Liver (tissue), 9 donors: ENCODE data around the gene ABHD13. TPM values are rescaled to one million over a fixed set of nuclear protein-coding genes. Genes with fewer than 3 reads are reported as not detected.

Experiments
- DNase-seq: peaks from one replicate; pipeline ENCODE4 v3.0.0-alpha.2; 2017; ENCODE audit warnings: low spot score
- H3K27ac ChIP-seq, 2 donors: one replicate each; pipeline ENCODE4 v1.7.0; 2013; ENCODE audit warnings: inconsistent platforms in 2 of 2, low read length in 2 of 2, control low read depth in 1 of 2, low read depth in 1 of 2, mild to moderate bottlenecking in 1 of 2
- H3K27me3 ChIP-seq, 4 donors: one replicate each; pipeline versions ENCODE4 v1.6.1 to v1.7.0; 2013; ENCODE audit warnings: low read length in 3 of 4, inconsistent platforms in 1 of 4, mild to moderate bottlenecking in 1 of 4, moderate library complexity in 1 of 4; ENCODE audit not compliant: control insufficient read depth in 4 of 4, insufficient read depth in 4 of 4
- H3K36me3 ChIP-seq, 4 donors: one replicate each; pipeline versions ENCODE4 v1.6.1 to v1.7.0; 2013; ENCODE audit warnings: low read length in 3 of 4, mild to moderate bottlenecking in 3 of 4, low read depth in 1 of 4, moderate library complexity in 1 of 4; ENCODE audit not compliant: control insufficient read depth in 4 of 4, insufficient read depth in 3 of 4
- H3K4me1 ChIP-seq, 4 donors: one replicate each; pipeline versions ENCODE4 v1.6.1 to v1.7.0; 2013; ENCODE audit warnings: low read length in 3 of 4, mild to moderate bottlenecking in 3 of 4, moderate library complexity in 1 of 4; ENCODE audit not compliant: control insufficient read depth in 4 of 4, insufficient read depth in 4 of 4
- H3K4me3 ChIP-seq, 3 donors: one replicate each; pipeline versions ENCODE4 v1.6.1 to v1.7.0; 2013; ENCODE audit warnings: low read length in 3 of 3, control low read depth in 1 of 3, low read depth in 1 of 3, mild to moderate bottlenecking in 1 of 3
- H3K9ac ChIP-seq, 2 donors: one replicate each; pipeline ENCODE4 v1.7.0; 2013; ENCODE audit warnings: low read length in 2 of 2, mild to moderate bottlenecking in 2 of 2, moderate library complexity in 2 of 2, control low read depth in 1 of 2, low read depth in 1 of 2
- H3K9me3 ChIP-seq, 4 donors: one replicate each; pipeline versions ENCODE4 v1.6.1 to v1.7.0; 2013; ENCODE audit warnings: low read length in 3 of 4; ENCODE audit not compliant: control insufficient read depth in 4 of 4
- EGR1 ChIP-seq, 2 donors: IDR thresholded peaks; 2 replicates each; pipeline ENCODE4 v1.6.1; 2016 to 2018; ENCODE audit warnings: antibody characterized with exemption in 2 of 2, low read depth in 2 of 2
- FOXA1 ChIP-seq: IDR thresholded peaks from 2 replicates; pipeline ENCODE4 v1.6.1; 2016; ENCODE audit warnings: antibody characterized with exemption
- HNF4A ChIP-seq, 2 donors: conservative IDR thresholded peaks; 2 replicates each; pipeline ENCODE4 v1.6.1; 2016; ENCODE audit warnings: antibody characterized with exemption in 2 of 2, mild to moderate bottlenecking in 2 of 2
- HNF4G ChIP-seq: IDR thresholded peaks from 2 replicates; pipeline ENCODE4 v1.6.1; 2016; ENCODE audit warnings: antibody characterized with exemption
- JUND ChIP-seq, 2 donors: IDR thresholded peaks; 2 replicates each; pipeline ENCODE4 v1.6.1; 2016; ENCODE audit warnings: antibody characterized with exemption in 2 of 2
- NR2F2 ChIP-seq: IDR thresholded peaks from 2 replicates; pipeline ENCODE4 v1.6.1; 2016; ENCODE audit warnings: antibody characterized with exemption
- RAD21 ChIP-seq, 2 donors: IDR thresholded peaks; 2 replicates each; pipeline ENCODE4 v1.6.1; 2016; ENCODE audit warnings: antibody characterized with exemption in 2 of 2, mild to moderate bottlenecking in 2 of 2
- RXRA ChIP-seq, 2 donors: IDR thresholded peaks; 2 replicates each; pipeline ENCODE4 v1.6.1; 2017 to 2018; ENCODE audit warnings: antibody characterized with exemption in 2 of 2, mild to moderate bottlenecking in 1 of 2
- SP1 ChIP-seq: IDR thresholded peaks from 2 replicates; pipeline ENCODE4 v1.6.1; 2018; ENCODE audit warnings: antibody characterized with exemption, mild to moderate bottlenecking
- TAF1 ChIP-seq: conservative IDR thresholded peaks from 2 replicates; pipeline ENCODE4 v1.6.1; 2016; ENCODE audit warnings: antibody characterized with exemption, mild to moderate bottlenecking
- YY1 ChIP-seq: IDR thresholded peaks from 2 replicates; pipeline ENCODE4 v1.6.1; 2016; ENCODE audit warnings: antibody characterized with exemption, mild to moderate bottlenecking
- WGBS: extraction: QIAGEN DNeasy Blood & Tissue Kit; methylation state at CpG from one replicate; pipeline ENCODE4 v1.1.7; 2013; 5-methylcytosine and 5-hydroxymethylcytosine counted together
- polyA plus RNA-seq, 2 donors: library from polyadenylated mRNA; stranded (reverse) in 1 of 2; unstranded in 1 of 2; fragments of 200-250 nt in 1 of 2; fragments of >200 nt in 1 of 2; fragmentation: Nextera tagmentation in 1 of 2; extraction: Ambion mirVana in 1 of 2; gene quantifications; one replicate each; pipeline versions ENCODE4 v1.2.1 to v1.2.3, GENCODE V29; 2013 to 2015
- total RNA-seq, 2 donors: library from RNA; depleted of rRNA; stranded (reverse); fragments of >200 nt; gene quantifications; one replicate each; pipeline ENCODE4 v1.2.3, GENCODE V29; 2014
- TF ChIP-seq, protein P1 (sequence below): fragments of 150-350 bp; IDR thresholded peaks from 2 replicates; pipeline ENCODE4 v1.5.1; 2017; ENCODE audit warnings: improper control_type of control experiment, low read depth, low read length; ENCODE audit not compliant: missing input control
- TF ChIP-seq, protein P2 (sequence below): IDR thresholded peaks from 2 replicates; pipeline ENCODE4 v1.6.1; 2016; ENCODE audit warnings: antibody characterized with exemption
- TF ChIP-seq, protein P3 (sequence below): IDR thresholded peaks from 2 replicates; pipeline ENCODE4 v1.6.1; 2016; ENCODE audit warnings: antibody characterized with exemption
- TF ChIP-seq, protein P4 (sequence below): IDR thresholded peaks from 2 replicates; pipeline ENCODE4 v1.6.1; 2016; ENCODE audit warnings: antibody characterized with exemption
- donor health status: healthy.
- donor health status: healthy.
- donor health status: healthy.
- donor health status: healthy.
- donor health status: healthy.

ABHD13 gene
- total and polyA plus RNA-seq, 4 donors: 3.6 to 10.3 (median 6.8) TPM

DNA sequence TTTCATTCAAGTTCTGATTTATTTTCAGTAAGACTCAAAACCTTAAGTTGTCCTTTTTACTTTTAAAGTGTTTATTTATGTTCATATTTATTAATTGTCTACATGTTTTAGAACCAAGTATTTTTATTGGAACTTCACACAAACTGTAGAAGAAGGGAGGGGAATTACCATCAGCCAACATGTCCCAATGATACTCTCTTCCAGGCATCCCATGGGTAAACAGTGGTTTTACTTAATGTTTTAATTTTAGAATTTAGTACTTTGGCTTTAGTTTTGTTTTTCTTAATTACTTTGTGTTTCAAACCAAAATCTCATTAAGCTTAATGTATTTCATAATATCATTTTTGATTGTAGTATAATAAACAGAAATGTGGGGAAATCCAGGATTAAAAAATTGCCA is 56.5 kb downstream of the ABHD13 start:
- Histone ChIP-seq H3K4me1 (peaks cover 0 to 23% (median 20%) of the 10 kb centered on the region in 4 donors), H3K27ac (no peak overlapping the region), H3K27me3 (no peaks in the 10 kb centered on the region), H3K4me3 (no peak overlapping the region), H3K9me3 (no peaks in the 10 kb centered on the region), H3K36me3 (no peaks in the 10 kb centered on the region), H3K9ac (no peak overlapping the region)
- DNase-seq: no peak
- no peak for TF ChIP-seq HNF4A (conservative IDR thresholded peaks at IDR 0.05)

DNA sequence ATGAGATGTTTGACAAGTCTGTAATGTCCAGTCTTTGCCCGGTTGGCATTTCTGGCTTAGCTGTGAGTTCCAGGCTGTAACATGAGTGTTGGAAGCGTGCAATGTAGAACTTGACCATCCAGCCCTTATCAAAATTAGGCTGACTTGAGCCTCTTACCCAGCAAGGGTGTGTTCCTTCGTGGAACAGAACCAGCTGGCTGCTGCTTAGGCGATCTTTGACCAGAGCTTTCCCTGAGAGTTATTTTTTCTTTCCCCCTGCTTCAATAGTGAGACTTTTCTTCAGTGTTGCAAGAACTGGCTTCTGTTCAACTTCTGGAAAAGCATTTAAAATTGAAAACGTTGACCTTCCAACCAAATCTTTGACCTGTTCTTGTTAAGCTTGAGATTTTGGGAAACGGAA is 57.9 kb downstream of the ABHD13 start:
- H3K9ac ChIP-seq: no peak overlapping the region
- no peaks in the 10 kb centered on the region for H3K27me3 ChIP-seq
- TF ChIP-seq JUND (IDR thresholded peaks at IDR 0.05) (no peak), YY1 (peak; percentile 17), SP1 (no peak), NR2F2 (peak; percentile 77), RXRA (IDR thresholded peaks at IDR 0.05) (peak in 1 of 2 donors; percentile 17), EGR1 (IDR thresholded peaks at IDR 0.05; ENCODE audit: low read depth in 2 of 2) (no peak), HNF4A (conservative IDR thresholded peaks at IDR 0.05) (peak; percentile 42 to 45)
- TF ChIP-seq, protein P1, sequence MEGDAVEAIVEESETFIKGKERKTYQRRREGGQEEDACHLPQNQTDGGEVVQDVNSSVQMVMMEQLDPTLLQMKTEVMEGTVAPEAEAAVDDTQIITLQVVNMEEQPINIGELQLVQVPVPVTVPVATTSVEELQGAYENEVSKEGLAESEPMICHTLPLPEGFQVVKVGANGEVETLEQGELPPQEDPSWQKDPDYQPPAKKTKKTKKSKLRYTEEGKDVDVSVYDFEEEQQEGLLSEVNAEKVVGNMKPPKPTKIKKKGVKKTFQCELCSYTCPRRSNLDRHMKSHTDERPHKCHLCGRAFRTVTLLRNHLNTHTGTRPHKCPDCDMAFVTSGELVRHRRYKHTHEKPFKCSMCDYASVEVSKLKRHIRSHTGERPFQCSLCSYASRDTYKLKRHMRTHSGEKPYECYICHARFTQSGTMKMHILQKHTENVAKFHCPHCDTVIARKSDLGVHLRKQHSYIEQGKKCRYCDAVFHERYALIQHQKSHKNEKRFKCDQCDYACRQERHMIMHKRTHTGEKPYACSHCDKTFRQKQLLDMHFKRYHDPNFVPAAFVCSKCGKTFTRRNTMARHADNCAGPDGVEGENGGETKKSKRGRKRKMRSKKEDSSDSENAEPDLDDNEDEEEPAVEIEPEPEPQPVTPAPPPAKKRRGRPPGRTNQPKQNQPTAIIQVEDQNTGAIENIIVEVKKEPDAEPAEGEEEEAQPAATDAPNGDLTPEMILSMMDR: no peak
- 21% methylated on average over 6 of the region's 6 CpGs for WGBS
- no peak overlapping the region for H3K4me3 ChIP-seq
- H3K36me3 ChIP-seq: no peaks in the 10 kb centered on the region
- H3K9me3 ChIP-seq: no peaks in the 10 kb centered on the region
- DNase-seq: no peak
- H3K4me1 ChIP-seq: peaks cover 0 to 13% (median 11%) of the 10 kb centered on the region in 4 donors
- H3K27ac ChIP-seq: peak overlapping the region in 1 of 2 donors; percentile 8

DNA sequence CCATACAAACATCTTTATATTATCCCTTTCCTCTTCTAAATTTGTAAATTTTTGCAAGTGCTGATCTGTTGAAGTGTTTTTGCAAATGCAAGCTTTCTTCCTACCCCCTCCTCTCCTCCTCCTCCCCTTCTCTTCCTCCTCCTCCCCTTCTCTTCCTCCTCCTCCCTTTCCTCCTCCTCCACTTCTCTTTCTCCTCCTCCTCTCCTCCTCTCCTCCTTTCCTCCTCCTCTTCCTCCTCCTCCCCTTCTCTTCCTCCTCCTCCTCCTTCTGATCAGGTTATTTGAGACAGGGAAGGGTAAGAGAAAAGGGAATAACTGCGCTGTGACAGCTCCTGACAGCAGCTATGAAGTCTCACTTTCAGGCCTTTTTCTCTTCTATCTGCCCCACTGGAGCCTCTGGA is 60.3 kb downstream of the ABHD13 start:
- Histone ChIP-seq H3K9ac (no peak overlapping the region), H3K27me3 (no peaks in the 10 kb centered on the region), H3K4me1 (peaks cover 0 to 13% (median 11%) of the 10 kb centered on the region in 4 donors), H3K27ac (no peak overlapping the region), H3K4me3 (no peak overlapping the region), H3K9me3 (no peaks in the 10 kb centered on the region), H3K36me3 (no peaks in the 10 kb centered on the region)
- TF ChIP-seq HNF4A (conservative IDR thresholded peaks at IDR 0.05) (no peak), YY1 (no peak)
- WGBS: 98% methylated on average over 1 of the region's 1 CpG
- DNase-seq: no peak

DNA sequence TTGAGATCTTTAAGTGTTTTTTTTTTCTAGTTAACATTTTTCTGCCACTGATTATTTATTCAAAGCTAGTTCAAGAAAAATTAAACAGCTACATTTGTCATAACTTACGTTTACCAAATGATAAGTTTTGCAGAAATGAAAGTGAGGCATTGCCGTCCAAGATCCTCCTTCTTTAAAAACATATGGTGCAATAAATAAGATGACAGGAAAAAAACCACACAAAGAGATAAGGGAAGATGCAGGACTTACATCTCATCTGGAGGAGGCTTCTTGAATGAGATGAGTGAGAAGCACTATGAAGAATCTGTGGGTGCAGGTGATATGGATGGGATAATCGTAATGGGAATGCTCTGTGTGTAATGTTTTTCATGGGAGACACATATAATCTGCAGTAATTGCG is 63.7 kb downstream of the ABHD13 start:
- H3K27ac ChIP-seq: no peak overlapping the region
- DNase-seq: no peak
- TF ChIP-seq, protein P2, sequence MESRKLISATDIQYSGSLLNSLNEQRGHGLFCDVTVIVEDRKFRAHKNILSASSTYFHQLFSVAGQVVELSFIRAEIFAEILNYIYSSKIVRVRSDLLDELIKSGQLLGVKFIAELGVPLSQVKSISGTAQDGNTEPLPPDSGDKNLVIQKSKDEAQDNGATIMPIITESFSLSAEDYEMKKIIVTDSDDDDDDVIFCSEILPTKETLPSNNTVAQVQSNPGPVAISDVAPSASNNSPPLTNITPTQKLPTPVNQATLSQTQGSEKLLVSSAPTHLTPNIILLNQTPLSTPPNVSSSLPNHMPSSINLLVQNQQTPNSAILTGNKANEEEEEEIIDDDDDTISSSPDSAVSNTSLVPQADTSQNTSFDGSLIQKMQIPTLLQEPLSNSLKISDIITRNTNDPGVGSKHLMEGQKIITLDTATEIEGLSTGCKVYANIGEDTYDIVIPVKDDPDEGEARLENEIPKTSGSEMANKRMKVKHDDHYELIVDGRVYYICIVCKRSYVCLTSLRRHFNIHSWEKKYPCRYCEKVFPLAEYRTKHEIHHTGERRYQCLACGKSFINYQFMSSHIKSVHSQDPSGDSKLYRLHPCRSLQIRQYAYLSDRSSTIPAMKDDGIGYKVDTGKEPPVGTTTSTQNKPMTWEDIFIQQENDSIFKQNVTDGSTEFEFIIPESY: no peak
- TF ChIP-seq, protein P3, sequence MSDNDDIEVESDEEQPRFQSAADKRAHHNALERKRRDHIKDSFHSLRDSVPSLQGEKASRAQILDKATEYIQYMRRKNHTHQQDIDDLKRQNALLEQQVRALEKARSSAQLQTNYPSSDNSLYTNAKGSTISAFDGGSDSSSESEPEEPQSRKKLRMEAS: no peak
- TF ChIP-seq, protein P4, sequence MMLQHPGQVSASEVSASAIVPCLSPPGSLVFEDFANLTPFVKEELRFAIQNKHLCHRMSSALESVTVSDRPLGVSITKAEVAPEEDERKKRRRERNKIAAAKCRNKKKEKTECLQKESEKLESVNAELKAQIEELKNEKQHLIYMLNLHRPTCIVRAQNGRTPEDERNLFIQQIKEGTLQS: no peak
- no peak for TF ChIP-seq RAD21 (IDR thresholded peaks at IDR 0.05)
- TF ChIP-seq HNF4A (conservative IDR thresholded peaks at IDR 0.05): no peak
- no peak for TF ChIP-seq TAF1
- no peak for TF ChIP-seq FOXA1
- no peak for TF ChIP-seq JUND (IDR thresholded peaks at IDR 0.05)
- TF ChIP-seq, protein P1: no peak
- TF ChIP-seq NR2F2: no peak
- TF ChIP-seq HNF4G: no peak
- no peak for TF ChIP-seq RXRA (IDR thresholded peaks at IDR 0.05)

More for the DNA sequence above, 63.7 kb downstream of the ABHD13 start:
- Histone ChIP-seq H3K4me1 (no peaks in the 10 kb centered on the region), H3K27me3 (no peaks in the 10 kb centered on the region), H3K9ac (no peak overlapping the region), H3K4me3 (no peak overlapping the region), H3K36me3 (no peaks in the 10 kb centered on the region), H3K9me3 (no peaks in the 10 kb centered on the region)
- WGBS: 83% methylated on average over 4 of the region's 4 CpGs
